RCC 7860 (cell line): ENCODE data around the gene LRFN2.

Source experiments
- DNase-seq: peaks from one replicate; pipeline ENCODE4 v3.0.0-alpha.2; 2015; ENCODE audit warnings: low spot score
- FAIRE-seq: peaks from 2 replicates; lab custom pipeline; 2012; peaks lifted over from hg19 to GRCh38; lab: Jason Lieb, UNC

The LRFN2 gene

GRCh38 chr6:40480678-40481077, 106.5 kb downstream of the LRFN2 start:
- no peak for DNase-seq
- no peak for FAIRE-seq

GRCh38 chr6:40479706-40480105, 107.5 kb downstream of the LRFN2 start:
- FAIRE-seq (no peak), DNase-seq (no peak)

GRCh38 chr6:40477246-40478126, 109.7 kb downstream of the LRFN2 start:
- no peak for DNase-seq
- no peak for FAIRE-seq

GRCh38 chr6:40476673-40477072, 110.5 kb downstream of the LRFN2 start:
- DNase-seq (no peak), FAIRE-seq (no peak)

GRCh38 chr6:40474937-40475336, 112.2 kb downstream of the LRFN2 start:
- no peak for FAIRE-seq
- no peak for DNase-seq

GRCh38 chr6:40473026-40473425, 114.1 kb downstream of the LRFN2 start:
- FAIRE-seq (no peak), DNase-seq (no peak)

- FAIRE-seq, result no peak
- no peak for DNase-seq
These were observed 114.8 kb downstream of the LRFN2 start for GRCh38 chr6:40472353-40472752.

GRCh38 chr6:40471243-40471642, 115.9 kb downstream of the LRFN2 start:
- no peak for DNase-seq
- no peak for FAIRE-seq

- FAIRE-seq, result no peak
- DNase-seq, result no peak
These were observed 117.8 kb downstream of the LRFN2 start for GRCh38 chr6:40469323-40469722.

GRCh38 chr6:40466986-40467539, 120.1 kb downstream of the LRFN2 start:
- no peak for FAIRE-seq

GRCh38 chr6:40461643-40462042, 125.5 kb downstream of the LRFN2 start:
- FAIRE-seq, result no peak
- DNase-seq, result no peak

More at GRCh38 chr6:40466986-40467539, 120.1 kb downstream of the LRFN2 start:
- DNase-seq, result no peak

GRCh38 chr6:40460380-40460779, 126.8 kb downstream of the LRFN2 start:
- no peak for DNase-seq
- no peak for FAIRE-seq

- FAIRE-seq, result no peak
- no peak for DNase-seq
These were observed 129.9 kb downstream of the LRFN2 start for GRCh38 chr6:40457261-40457660.

GRCh38 chr6:40456390-40457013, 130.7 kb downstream of the LRFN2 start:
- no peak for DNase-seq
- FAIRE-seq, result no peak

GRCh38 chr6:40455686-40456389, 131.3 kb downstream of the LRFN2 start:
- DNase-seq (no peak), FAIRE-seq (no peak)

- no peak for FAIRE-seq
These were observed 136.7 kb downstream of the LRFN2 start for GRCh38 chr6:40450483-40450882.

GRCh38 chr6:40444811-40445210, 142.4 kb downstream of the LRFN2 start:
- DNase-seq (no peak), FAIRE-seq (no peak)

More at GRCh38 chr6:40450483-40450882, 136.7 kb downstream of the LRFN2 start:
- no peak for DNase-seq

GRCh38 chr6:40444312-40444711, 142.9 kb downstream of the LRFN2 start:
- FAIRE-seq, result no peak
- DNase-seq, result no peak

- FAIRE-seq, result no peak
- no peak for DNase-seq
These were observed 143.3 kb downstream of the LRFN2 start for GRCh38 chr6:40443842-40444241.

- FAIRE-seq (no peak), DNase-seq (no peak)
These were observed 144.6 kb downstream of the LRFN2 start for GRCh38 chr6:40442591-40442990.

- no peak for FAIRE-seq
- no peak for DNase-seq
These were observed 146.0 kb downstream of the LRFN2 start for GRCh38 chr6:40441150-40441549.
